Measurements from ENCODE around the gene CRIP1.

CRIP1 gene

GRCh38 chr14:105492031-105492970 is 5.6 kb downstream of the CRIP1 start:
- Histone ChIP-seq H3K27me3 (no peaks in the 10 kb centered on the region), H3K27ac (no peak overlapping the region), H3K4me3 (peak overlapping the region in 1 of 2 donors; percentile 62), H3K36me3 (peaks cover 0 to 12% (median 0%) of the 10 kb centered on the region in 3 donors), H3K9me3 (no peaks in the 10 kb centered on the region), H3K4me1 (peaks cover 0 to 57% (median 34%) of the 10 kb centered on the region in 4 donors)
- peak; percentile 30 to 74 for DNase-seq
- TF ChIP-seq, protein P1, sequence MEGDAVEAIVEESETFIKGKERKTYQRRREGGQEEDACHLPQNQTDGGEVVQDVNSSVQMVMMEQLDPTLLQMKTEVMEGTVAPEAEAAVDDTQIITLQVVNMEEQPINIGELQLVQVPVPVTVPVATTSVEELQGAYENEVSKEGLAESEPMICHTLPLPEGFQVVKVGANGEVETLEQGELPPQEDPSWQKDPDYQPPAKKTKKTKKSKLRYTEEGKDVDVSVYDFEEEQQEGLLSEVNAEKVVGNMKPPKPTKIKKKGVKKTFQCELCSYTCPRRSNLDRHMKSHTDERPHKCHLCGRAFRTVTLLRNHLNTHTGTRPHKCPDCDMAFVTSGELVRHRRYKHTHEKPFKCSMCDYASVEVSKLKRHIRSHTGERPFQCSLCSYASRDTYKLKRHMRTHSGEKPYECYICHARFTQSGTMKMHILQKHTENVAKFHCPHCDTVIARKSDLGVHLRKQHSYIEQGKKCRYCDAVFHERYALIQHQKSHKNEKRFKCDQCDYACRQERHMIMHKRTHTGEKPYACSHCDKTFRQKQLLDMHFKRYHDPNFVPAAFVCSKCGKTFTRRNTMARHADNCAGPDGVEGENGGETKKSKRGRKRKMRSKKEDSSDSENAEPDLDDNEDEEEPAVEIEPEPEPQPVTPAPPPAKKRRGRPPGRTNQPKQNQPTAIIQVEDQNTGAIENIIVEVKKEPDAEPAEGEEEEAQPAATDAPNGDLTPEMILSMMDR (IDR thresholded peaks at IDR 0.05), result no peak
- intact Hi-C loops (cut with DNase I; ENCODE audit: low total_unique reads), result loop anchor here (5.0 to 10.0 kb wide), 3 partner anchors 35 to 508 kb away; partner anchors contain the start of genes BRF1, CLBA1 and TMEM121

- intact Hi-C loops (cut with DNase I; ENCODE audit: low total_unique reads), result loop anchor here (5.0 to 10.0 kb wide), 3 partner anchors 34 to 508 kb away; partner anchors contain the start of genes BRF1, CLBA1 and TMEM121
- peak in 1 of 2 donors; percentile 66 for DNase-seq
These were observed 6.5 kb downstream of the CRIP1 start for GRCh38 chr14:105492971-105493871.

DNA sequence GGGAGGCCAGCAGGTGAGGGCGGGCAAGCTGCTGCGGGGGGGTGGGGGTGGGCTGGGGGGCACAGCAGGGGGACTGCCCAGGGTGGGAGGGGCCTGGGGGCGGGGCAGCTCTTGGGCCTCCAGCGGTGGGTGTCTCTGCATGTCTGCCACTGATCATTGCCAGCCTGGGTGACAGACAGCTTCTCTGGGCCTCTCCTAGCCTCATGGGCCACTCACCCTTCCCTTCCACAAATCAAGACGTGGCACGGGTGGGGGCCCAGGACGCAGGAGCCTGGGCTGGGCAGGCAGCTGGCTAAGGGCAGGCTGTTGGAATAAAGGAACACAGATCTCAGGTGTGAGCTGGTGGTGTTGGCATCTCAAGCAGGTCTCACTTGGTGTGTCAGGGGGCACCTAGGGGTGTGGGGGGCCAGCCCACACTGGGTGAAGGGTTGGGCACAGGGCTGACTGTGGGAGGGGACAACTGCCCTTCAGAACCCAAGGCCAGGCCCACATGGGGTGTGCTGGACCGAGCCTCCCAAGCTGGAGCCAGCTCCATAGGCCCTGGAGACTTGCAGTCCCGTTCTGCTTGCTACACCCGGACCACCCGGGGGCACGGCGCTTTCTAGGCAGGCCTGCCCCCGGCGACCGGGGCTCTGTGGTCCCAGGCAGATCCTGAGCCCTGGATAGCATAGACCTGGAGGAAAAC is 7.4 kb downstream of the CRIP1 start:
- peaks cover 6 to 27% (median 7%) of the 10 kb centered on the region in 3 donors for H3K36me3 ChIP-seq
- H3K27me3 ChIP-seq, result no peaks in the 10 kb centered on the region
- no peaks in the 10 kb centered on the region for H3K9me3 ChIP-seq
- H3K27ac ChIP-seq, result no peak overlapping the region
- DNase-seq, result peak in 1 of 2 donors; percentile 71
- intact Hi-C loops (cut with DNase I; ENCODE audit: low total_unique reads), result loop anchor here (5.0 to 10.0 kb wide), 3 partner anchors 33 to 509 kb away; partner anchors contain the start of genes BRF1, CLBA1 and TMEM121
- peaks cover 0 to 40% (median 19%) of the 10 kb centered on the region in 4 donors for H3K4me1 ChIP-seq
- no peak overlapping the region for H3K4me3 ChIP-seq
- TF ChIP-seq, protein P1 (IDR thresholded peaks at IDR 0.05), result no peak

More at GRCh38 chr14:105492971-105493871, 6.5 kb downstream of the CRIP1 start:
- Histone ChIP-seq H3K4me3 (no peak overlapping the region), H3K4me1 (peaks cover 0 to 48% (median 27%) of the 10 kb centered on the region in 4 donors), H3K36me3 (peaks cover 0 to 20% (median 6%) of the 10 kb centered on the region in 3 donors), H3K9me3 (no peaks in the 10 kb centered on the region), H3K27ac (no peak overlapping the region), H3K27me3 (no peaks in the 10 kb centered on the region)
- TF ChIP-seq, protein P1 (IDR thresholded peaks at IDR 0.05), result no peak

DNA sequence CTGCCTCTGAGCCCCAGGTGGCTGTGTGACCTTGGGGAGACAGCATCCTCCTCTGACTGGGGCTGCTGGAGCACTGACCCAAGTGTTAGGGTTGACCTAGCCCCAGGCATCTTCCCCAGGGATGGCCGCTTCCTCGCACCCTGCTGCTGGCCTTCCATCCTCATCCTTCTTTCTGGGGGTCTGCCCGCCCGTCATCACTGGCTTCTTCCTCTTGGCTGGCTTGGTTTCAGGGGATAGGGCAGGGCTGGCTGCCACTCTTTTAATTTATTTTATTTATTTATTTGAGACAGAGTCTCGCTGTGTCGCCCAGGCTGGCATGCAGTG is 7.9 kb downstream of the CRIP1 start:
- H3K36me3 ChIP-seq, result peaks cover 9 to 32% (median 10%) of the 10 kb centered on the region in 3 donors
- no peak for DNase-seq
- H3K9me3 ChIP-seq, result no peaks in the 10 kb centered on the region
- no peaks in the 10 kb centered on the region for H3K27me3 ChIP-seq
- peaks cover 0 to 34% (median 14%) of the 10 kb centered on the region in 4 donors for H3K4me1 ChIP-seq
- no peak overlapping the region for H3K4me3 ChIP-seq
- intact Hi-C loops (cut with DNase I; ENCODE audit: low total_unique reads), result loop anchor here (5.0 to 10.0 kb wide), 3 partner anchors 33 to 510 kb away; partner anchors contain the start of genes BRF1, CLBA1 and TMEM121
- TF ChIP-seq, protein P1 (IDR thresholded peaks at IDR 0.05), result no peak
- H3K27ac ChIP-seq, result no peak overlapping the region
